ENCODE measurements around the gene FHIT.

DNA sequence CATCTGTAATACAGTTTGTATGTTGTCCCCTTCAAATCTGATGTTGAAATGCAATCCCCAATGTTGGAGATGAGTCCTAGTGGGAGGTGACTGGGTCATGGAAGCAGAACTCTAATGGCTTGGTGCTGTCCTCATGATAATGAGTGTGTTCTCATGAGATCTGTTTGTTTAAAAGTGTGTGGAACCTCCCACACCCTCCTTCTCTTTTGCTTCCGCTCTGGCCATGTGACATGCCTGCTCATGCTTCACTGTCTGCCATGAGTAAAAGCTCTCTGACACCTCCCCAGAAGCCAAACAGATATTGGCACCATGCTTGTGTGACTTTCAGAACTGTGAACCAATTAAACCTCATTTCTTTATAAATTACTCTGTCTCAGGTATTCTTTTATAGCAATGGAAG lies 1407.4 kb downstream of the FHIT start:
- TF ChIP-seq CTCF (IDR thresholded peaks at IDR 0.05): no peak
- TF ChIP-seq POLR2A (IDR thresholded peaks at IDR 0.05): no peak

Data from Peyer's patch (tissue), 4 donors.